ENCODE measurements around the gene SH3GL2. TPM values are rescaled to one million over a fixed set of nuclear protein-coding genes. Genes with fewer than 3 reads are reported as not detected.

SH3GL2 gene
- polyA plus RNA-seq, 1 donor, result 0.05 TPM

DNA sequence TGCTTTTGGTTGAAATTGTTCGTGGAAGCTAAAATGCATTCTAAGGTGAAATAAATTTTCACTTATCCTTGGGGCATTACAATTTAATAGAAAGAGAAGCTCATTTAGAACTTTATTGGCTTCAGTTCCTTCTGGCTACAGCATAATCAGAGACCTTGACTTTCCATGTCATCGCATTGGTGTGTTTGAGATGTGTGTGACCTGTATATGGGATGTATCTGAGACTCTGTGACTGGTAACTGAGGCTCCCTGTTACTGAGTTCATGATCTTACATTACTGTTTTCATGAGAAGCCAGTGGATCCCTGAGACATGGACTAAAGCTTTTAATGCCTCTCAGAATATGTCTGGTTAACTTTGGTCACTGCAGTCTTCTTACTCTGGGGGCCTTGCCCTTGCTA is 32.5 kb downstream of the SH3GL2 start:
- DNase-seq (ENCODE audit: low read depth), result no peak

GRCh38 chr9:17611917-17612316 is 33.1 kb downstream of the SH3GL2 start:
- no peak for DNase-seq (ENCODE audit: low read depth)

- no peak for DNase-seq (ENCODE audit: low read depth)
These were observed 34.9 kb downstream of the SH3GL2 start for GRCh38 chr9:17613758-17614157.

DNA sequence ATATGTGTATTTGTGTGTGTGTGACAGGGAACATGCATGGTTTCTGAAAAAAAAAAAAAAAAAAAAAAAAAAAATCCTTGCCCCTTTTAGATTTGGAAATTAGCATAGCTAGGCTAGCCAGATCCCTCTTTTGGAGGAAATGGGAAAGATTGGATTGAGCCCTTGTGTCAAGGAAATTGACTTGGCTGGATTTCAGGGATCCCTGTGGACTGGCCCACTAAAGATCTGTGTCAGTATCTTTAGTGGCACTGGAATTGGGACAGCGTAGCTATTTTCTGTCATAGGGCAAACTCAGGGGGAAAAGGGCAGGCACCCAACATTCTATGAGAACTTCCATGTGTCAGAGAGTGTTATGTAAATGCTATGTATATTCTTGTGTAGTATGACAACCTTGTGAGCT is 35.4 kb downstream of the SH3GL2 start:
- no peak for DNase-seq (ENCODE audit: low read depth)

DNA sequence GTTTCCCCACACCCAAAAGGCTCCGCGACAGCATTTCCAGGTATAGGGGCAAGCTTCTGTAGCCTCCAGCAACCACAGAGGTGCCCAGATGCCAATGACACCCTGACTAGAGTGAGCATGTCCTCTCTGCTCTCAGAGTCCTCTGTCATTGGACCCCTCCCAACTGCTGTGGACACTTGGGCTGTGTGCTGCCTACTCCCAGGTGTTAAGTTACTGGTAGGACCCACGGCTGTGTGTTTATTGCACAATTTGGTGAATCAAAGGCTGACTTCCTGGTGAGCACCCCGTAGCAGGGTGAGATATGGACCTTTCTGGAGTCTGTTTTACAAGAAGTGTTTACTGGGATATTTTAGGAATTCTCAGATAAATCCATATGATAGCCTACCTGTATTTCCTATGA is 36.0 kb downstream of the SH3GL2 start:
- DNase-seq (ENCODE audit: low read depth), result no peak

DNA sequence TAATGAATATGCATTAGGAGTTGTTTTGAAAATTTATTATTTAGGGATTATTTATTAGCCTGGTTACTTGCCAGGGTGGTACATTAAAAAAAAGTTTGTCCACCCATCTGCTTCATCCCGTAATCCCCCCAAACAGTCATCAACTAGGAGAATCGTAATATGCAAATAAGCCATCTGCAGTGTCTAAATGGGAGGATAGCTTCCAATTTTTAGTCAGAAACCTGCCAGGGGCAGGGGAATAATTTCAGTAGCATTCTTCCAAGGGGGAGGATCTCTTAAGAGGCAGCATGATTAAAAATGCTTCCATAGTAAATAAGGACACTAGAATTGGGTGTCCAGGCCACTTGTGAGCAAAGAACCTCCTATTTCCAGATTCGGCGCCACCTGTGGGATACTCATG is 43.3 kb downstream of the SH3GL2 start:
- no peak for DNase-seq (ENCODE audit: low read depth)

DNA sequence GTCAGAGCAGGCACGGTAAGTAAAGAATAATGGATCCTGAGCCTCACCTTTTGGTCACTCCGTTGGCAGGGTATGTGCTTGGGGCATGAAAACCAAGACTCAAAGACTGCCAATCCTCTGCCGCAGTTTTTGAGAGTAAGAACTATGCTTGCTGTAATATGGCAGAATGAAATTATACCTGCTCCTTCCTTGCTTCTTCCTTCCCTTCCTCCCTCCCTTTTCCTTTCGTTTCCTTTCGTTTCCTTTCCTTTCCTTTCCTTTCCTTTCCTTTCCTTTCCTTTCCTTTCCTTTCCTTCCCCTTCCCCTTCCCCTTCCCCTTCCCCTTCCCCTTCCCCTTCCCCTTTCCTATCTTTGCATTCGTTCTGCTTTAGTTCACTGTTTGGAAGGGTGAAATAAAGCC is 43.9 kb downstream of the SH3GL2 start:
- DNase-seq (ENCODE audit: low read depth), result no peak

GRCh38 chr9:17623965-17624364 is 45.1 kb downstream of the SH3GL2 start:
- DNase-seq (ENCODE audit: low read depth), result no peak

- DNase-seq (ENCODE audit: low read depth), result no peak
These were observed 45.7 kb downstream of the SH3GL2 start for GRCh38 chr9:17624571-17624970.

DNA sequence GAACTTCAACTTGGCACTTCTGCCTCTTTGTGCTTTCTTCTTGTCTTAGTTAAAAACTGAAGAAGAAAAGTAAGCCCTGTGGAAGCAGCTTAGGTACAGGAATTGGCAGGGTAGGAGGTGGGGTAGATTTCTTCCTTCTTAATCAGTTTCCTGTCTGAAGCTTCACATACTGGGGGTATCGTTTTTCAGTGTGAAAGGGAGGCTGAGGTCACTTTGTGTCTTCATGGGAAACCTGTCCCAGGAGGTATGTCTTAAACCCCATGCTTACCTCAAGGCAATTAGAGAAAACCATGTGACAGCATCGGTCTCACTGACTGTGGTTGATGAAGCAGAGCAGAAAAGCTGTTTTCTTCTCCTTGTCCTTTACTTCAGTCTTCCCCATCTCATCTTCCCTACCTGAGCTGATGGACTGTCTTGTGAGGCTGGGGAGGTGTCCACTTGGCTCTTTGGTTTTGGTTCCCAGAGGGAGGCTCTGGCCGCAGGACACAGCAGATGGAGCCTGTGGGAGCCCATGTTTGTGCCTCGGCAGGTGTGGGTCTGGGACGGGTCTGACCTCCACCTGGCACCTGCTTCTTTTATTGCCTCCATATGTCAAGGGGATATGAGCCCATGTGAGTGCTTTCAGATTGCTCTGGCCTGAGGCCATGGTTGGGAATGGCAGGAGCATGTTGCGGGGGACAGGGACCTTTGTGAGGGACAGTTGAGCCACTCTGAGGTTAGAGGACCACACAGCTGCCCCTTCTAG is 47.0 kb downstream of the SH3GL2 start:
- DNase-seq (ENCODE audit: low read depth), result no peak

DNA sequence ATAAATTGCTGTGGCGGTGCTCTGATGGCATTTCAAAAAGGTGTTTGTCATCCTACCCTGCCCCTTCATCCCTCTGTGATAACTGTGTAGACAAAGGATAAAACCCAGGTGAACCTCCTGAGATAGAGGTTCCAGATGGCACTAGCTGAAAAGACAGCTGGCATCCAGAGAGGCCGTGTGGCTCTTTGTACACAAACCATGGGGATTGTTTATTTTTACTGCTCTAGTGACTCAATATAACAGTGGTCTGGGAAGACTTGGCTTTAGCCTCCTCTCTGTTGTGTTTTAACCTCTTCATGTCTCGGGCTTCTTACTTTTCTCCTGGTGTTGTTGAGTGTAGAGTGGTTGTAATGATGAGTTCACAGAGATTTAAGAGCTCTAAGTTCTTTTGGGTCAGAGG is 48.8 kb downstream of the SH3GL2 start:
- DNase-seq (ENCODE audit: low read depth), result no peak

GRCh38 chr9:17628624-17629023 is 49.8 kb downstream of the SH3GL2 start:
- no peak for DNase-seq (ENCODE audit: low read depth)

GRCh38 chr9:17630531-17630949 is 51.7 kb downstream of the SH3GL2 start:
- DNase-seq (ENCODE audit: low read depth), result no peak

DNA sequence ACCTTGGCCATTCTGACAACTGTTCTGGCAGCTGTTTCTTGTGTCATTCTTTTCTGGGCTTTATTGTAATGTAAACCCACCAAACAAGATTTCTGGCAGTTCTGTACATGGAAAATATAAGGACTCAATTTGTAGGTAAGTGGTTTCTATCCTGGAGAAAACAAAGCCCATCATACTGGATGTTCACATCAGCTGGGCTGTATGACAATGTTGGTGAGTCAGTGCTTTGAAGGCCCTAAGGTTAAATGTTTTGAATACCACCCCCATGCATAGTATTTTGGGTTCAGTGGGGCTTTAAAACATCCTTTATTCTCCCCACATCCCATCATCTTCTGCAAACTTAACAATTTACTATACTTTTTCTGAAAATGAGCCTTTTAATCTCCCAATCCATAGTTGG is 52.5 kb downstream of the SH3GL2 start:
- no peak for DNase-seq (ENCODE audit: low read depth)

GRCh38 chr9:17632994-17633393 is 54.1 kb downstream of the SH3GL2 start:
- DNase-seq (ENCODE audit: low read depth), result no peak

GRCh38 chr9:17635115-17635890 is 56.4 kb downstream of the SH3GL2 start:
- DNase-seq (ENCODE audit: low read depth), result no peak

DNA sequence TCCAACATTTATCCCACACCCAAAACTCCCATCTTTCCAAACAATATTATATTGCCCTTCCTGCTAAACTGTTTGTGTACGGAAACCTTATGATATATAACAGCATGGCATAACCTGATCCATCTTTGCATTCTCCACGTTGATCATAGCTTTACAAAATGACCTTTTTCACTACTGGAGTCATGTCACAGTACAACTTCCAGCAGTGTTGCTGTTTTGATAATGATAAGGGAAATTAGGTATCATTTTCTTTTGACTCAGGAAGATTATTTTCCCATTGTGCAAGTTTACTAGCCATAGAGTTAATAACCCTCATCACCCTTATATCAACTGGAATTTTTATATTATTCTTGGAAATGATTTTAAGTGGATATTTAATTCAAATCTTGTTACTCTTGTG is 57.5 kb downstream of the SH3GL2 start:
- no peak for DNase-seq (ENCODE audit: low read depth)

- DNase-seq (ENCODE audit: low read depth), result no peak
These were observed 58.0 kb downstream of the SH3GL2 start for GRCh38 chr9:17636821-17637220.

DNA sequence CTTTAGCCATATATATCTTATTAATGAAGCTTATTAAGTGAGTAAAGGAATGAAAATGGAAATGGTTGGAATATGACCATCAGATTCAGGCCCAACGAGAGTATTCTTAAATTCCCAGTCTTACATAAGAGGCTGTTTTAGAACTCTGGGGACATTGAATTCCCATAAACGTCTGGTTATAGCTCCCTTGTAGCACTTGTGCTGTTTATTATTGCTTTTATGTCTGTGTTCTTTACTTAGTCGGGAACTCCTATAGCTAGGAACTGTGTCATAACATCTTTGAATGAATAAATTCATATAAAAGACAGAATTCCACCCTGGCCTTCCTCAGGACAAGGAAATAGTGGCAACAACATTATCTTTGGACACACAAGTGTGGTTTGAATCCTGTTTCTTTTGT is 58.4 kb downstream of the SH3GL2 start:
- DNase-seq (ENCODE audit: low read depth), result no peak

- DNase-seq (ENCODE audit: low read depth), result no peak
These were observed 69.7 kb downstream of the SH3GL2 start for GRCh38 chr9:17648516-17648915.

- DNase-seq (ENCODE audit: low read depth), result no peak
These were observed 72.9 kb downstream of the SH3GL2 start for GRCh38 chr9:17651725-17652124.

DNA sequence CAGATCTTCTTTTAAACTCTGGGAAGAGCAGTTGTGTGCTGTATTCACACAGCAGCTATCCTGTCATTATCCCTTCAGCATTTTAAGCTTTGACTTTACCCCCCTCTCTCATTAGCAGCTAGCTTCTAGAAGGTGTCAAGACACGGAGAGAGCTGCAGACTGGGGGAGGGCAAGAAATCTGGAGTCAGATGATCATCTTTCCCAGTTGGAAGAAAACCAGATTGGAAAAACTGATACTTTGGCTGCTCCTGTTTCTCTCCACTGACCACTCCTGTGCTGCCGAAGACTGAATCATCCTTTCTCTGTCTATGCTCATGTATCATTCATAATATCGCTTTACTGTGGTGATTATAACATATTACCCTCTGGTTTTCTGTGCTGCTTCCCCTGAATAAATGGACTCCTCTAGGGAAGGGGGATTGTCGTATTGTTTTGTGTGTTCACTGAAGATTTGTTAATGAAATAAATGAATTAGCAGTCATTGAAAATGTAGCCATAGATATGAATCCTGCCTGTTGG is 75.1 kb downstream of the SH3GL2 start:
- no peak for DNase-seq (ENCODE audit: low read depth)

GRCh38 chr9:17656889-17657288 is 78.0 kb downstream of the SH3GL2 start:
- DNase-seq (ENCODE audit: low read depth), result no peak
